GM10266 (cell line): ENCODE results near the gene PTCD2.
"Not testable (repeated sequence)": the region's sequence is repeated elsewhere in the genome, so short reads cannot be mapped to it uniquely, and the experiment has no call there.

Experiments
- DNase-seq: peaks from one replicate; pipeline ENCODE4 v3.0.0; 2012; ENCODE audit errors: extremely low spot score
- TF ChIP-seq, protein P1 (sequence below): IDR thresholded peaks from 2 replicates; pipeline ENCODE4 v1.5.1; 2012; ENCODE audit warnings: mild to moderate bottlenecking, low read depth; ENCODE audit not compliant: control insufficient read depth, insufficient read depth; ENCODE audit errors: missing control alignments

Gene PTCD2

DNA sequence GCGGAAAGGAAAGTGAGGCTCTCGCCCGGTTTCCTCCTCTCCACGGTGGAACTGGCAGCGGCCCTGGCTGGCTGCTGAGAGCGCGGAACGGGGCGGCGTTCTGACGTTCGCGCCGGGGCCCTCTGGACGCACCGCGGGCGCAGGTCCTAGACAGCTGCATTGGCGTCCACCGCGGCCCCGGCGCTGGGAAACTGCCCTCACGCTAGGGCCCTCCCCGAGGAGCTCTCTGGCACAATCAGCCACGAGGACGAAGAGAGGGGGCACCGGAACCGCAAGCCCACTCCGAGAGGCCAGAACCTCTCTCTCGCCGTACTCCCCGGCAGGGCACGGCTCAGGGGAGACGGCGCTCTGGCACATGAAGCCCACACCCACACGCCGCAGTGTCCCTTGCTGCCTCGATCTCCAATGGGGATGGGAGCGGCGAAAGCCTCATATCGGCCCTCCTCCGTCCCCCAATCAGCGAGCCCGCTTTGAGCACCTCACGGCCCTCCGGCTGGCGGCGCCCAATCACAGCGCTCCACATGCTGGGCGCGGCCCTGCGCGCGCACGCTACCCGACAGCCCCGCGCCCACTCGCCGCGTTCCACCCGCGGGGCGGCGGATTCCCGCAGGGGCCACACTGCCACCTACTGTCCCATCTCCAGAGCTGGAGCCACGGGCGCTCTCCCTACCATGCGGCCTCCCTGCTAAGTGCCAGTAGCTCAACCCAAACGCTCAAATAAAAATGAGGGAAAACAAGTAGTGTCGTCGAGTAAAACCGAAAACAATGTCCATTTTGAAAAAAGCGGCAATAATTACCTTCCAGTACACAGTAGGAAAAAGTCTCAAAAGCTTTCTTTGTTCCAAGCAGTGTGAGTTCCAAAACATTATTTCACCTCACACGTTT, 12.0 kb upstream of the PTCD2 start:
- TF ChIP-seq, protein P1, sequence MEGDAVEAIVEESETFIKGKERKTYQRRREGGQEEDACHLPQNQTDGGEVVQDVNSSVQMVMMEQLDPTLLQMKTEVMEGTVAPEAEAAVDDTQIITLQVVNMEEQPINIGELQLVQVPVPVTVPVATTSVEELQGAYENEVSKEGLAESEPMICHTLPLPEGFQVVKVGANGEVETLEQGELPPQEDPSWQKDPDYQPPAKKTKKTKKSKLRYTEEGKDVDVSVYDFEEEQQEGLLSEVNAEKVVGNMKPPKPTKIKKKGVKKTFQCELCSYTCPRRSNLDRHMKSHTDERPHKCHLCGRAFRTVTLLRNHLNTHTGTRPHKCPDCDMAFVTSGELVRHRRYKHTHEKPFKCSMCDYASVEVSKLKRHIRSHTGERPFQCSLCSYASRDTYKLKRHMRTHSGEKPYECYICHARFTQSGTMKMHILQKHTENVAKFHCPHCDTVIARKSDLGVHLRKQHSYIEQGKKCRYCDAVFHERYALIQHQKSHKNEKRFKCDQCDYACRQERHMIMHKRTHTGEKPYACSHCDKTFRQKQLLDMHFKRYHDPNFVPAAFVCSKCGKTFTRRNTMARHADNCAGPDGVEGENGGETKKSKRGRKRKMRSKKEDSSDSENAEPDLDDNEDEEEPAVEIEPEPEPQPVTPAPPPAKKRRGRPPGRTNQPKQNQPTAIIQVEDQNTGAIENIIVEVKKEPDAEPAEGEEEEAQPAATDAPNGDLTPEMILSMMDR = peak; percentile 90
- DNase-seq = peak; percentile 94

DNA sequence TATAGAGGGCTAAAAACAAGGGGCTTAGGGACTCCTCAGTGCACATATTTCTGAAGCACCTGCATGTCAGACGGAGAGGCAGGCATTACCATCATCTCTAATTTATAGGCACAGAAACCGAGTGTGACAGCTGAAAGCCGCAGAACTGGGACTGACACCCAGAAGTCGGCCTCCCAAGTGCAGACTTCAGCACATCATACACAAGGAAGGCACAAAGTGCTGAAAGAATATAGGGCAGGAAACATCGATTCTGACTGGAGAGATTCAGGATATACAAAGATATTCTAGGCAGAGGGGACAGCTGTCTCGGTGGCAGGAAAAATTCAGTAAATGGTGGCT, 11.4 kb upstream of the PTCD2 start:
- TF ChIP-seq, protein P1 = no peak
- DNase-seq = no peak

DNA sequence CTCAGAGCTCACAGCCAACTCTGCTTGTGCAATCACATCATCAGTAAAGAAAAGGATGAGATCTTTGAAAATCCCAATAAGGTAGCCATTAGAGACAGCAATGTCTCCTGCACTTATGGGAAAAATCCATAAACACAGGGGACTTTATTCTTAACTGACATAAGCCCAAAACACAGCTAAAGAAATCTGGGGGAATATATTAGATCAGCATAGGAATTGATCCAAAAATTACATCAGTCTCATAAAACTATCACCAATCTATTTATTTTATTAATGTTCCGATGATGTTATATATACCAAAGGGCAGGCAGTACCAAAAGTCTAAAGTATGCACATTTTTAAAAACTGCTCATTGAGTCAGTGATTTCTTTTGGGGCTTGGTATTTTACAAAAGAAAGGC, 7.0 kb upstream of the PTCD2 start:
- TF ChIP-seq, protein P1 = no peak
- no peak for DNase-seq

DNA sequence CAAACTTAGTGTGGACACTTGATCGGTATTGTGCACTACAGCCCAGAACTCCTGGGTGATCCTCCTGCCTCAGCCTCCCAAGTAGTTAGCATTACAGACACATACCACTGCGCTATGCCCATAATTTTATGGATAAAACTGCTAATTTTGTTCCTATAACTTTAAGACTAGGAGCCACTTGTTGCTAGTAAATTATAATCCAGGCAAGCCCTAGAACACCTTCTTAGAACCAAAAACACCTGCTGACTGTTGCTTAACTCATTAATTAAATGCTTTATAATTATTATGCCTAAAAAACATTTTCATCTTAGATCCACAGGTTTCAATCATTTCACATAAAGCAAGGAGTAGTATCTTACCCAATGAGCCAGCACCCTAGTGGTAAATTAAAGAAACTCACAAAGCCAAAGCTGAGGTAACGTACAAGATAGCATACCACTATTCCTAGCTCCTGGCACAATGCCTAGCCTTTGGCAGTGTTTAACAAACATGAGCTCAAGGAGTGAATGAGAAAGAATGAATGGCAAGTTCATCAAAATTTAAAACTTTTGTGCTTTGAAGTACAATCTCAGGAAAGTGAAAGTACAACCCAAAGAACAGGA, 5.5 kb upstream of the PTCD2 start:
- TF ChIP-seq, protein P1 = no peak
- DNase-seq = no peak

DNA sequence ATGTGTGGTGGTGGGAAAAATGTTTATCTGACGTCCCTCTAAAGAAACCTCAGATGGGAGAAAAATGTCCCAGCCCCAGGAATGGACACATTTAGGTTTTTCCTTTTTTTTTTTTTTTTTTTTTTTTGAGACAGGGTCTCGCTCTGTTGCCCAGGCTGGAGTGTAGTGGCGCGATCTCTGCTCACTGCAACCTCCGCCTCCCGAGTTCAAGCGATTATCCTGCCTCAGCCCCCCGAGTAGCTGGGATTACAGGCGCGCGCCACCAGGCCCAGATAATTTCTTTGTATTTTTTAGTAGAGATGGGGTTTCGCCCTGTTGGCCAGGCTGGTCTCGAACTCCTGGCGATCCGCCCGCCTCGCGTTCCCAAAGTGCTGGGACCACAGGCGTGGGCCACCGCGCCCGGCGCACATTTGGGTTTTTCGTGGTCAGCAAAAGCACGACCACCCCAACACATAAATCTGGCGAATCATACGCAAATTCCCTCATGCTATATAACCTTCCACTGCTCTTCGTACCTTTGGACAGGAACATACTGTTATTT, 668 bp upstream of the PTCD2 start:
- not testable (repeated sequence) for DNase-seq

DNA sequence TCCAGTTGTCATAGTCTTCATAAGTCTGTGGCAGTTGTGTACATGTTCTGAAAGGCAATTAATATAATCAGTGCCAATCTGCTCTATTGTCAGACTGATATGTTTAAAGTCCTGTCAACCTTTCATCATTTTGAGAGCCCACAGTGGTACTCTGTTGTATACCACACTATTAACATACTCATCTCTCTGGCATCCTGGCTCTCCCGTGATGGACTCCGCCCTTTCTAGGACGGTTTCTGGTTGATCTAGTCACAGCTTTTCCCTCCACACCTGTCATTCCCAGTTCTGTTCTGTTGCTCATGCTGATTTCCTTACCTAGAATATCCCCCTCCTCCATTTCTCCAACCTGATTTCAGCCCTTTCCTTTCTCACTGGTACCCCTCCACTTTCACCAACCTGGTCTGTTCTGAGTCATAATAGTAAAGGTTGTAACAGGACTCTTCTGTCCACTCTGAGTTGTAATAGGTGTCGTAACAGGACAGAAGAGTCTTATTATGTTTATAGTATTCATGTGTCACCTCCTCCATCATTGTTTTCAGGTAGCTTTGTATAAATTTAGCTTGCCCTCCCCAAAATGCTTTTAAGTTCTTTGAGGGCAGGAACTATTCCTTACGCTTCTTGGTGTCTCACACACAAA, 4.1 kb downstream of the PTCD2 start:
- DNase-seq = no peak
- TF ChIP-seq, protein P1 = no peak

DNA sequence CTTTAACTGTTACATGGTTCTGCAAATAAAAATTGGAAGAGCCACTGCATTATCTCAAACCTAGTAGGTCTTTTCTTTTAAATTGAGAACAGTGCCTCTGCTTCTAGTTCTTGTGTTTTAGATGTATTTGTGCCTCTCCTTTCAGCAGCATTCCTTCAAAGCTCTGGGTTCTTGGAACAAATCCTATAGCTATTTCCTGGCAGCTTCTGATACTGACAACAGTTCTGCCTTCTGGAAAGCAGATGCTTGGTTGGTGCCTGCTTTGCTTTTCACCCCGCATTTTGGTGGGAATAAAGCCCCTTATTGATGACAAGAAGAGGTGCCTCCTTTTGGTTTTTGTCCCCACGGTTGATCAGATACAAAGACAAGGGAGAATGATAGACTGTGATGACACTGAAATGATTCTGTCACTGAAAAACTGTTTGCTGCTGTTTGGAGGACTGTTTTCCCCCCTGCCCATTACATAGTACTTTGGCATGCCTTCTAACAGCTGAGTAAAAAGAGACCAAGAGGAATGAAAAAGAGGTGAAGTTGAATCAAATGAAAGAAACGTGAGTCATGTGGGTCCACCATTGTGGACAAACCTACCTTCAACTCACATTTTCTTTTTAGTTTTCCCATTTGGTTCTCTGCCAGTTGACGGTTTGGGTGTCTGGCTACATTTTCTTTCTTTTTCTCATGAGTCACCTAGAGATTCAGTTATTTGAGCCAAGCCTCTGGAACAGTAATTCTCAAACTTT, 5.6 kb downstream of the PTCD2 start:
- TF ChIP-seq, protein P1 = no peak
- DNase-seq = no peak
